ENCODE measurements around the gene SLC13A4. TPM values are rescaled to one million over a fixed set of nuclear protein-coding genes. Genes with fewer than 3 reads are reported as not detected.
"Not testable (repeated sequence)": the region's sequence is repeated elsewhere in the genome, so short reads cannot be mapped to it uniquely, and the experiment has no call there.

Gene SLC13A4
- total RNA-seq, 3 donors from 2014 or later: 0.29 to 0.32 TPM; not detected in 1

- TF ChIP-seq POLR2A (IDR thresholded peaks at IDR 0.05): no peak
- TF ChIP-seq CTCF (IDR thresholded peaks at IDR 0.05): no peak
- no peak for TF ChIP-seq POLR2AphosphoS5 (IDR thresholded peaks at IDR 0.05)
- no peaks in the 10 kb centered on the region for H3K27me3 ChIP-seq
- intact Hi-C loops (cut with DNase I; ENCODE audit: low total_unique reads): no loop called here
- peak overlapping the region; percentile 75 to 85 for H3K27ac ChIP-seq
- H3K36me3 ChIP-seq: no peaks in the 10 kb centered on the region
- H3K4me1 ChIP-seq: peaks cover 0 to 13% of the 10 kb centered on the region in 2 donors
- no peaks in the 10 kb centered on the region for H3K9me3 ChIP-seq
- peak overlapping the region in 2 of 3 donors; percentile 0 to 21 for H3K4me3 ChIP-seq
- DNase-seq (ENCODE audit: low spot score in 2 of 2): no peak
These were observed 16.1 kb upstream of the SLC13A4 start for GRCh38 chr7:135743907-135744731.

DNA sequence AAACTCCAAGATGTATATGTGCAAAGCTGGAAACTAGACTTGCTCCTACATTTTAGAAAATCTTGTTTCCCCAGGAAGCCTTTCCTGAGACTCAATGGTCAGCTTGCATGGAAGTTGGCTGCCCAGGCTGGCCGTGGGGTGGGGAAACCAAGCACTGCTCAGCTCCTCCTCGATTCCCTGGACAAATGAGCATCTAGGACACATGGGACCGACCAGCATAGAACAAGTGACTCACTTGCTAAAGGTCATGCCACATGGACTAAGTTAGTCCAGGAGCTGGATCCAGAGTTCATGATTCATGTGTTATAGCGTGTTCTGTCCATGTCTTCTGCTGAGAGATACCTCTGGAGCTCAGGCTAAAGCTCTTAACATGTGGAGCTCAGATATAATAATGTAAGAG is 14.4 kb upstream of the SLC13A4 start:
- intact Hi-C loops (cut with DNase I; ENCODE audit: low total_unique reads): no loop called here

GRCh38 chr7:135741905-135742304 is 13.9 kb upstream of the SLC13A4 start:
- no peak for DNase-seq (ENCODE audit: low spot score in 2 of 2)
- intact Hi-C loops (cut with DNase I; ENCODE audit: low total_unique reads): no loop called here

More for the DNA sequence above, 14.4 kb upstream of the SLC13A4 start:
- no peak overlapping the region for H3K4me3 ChIP-seq
- H3K9me3 ChIP-seq: no peaks in the 10 kb centered on the region
- no peaks in the 10 kb centered on the region for H3K27me3 ChIP-seq
- H3K4me1 ChIP-seq: peaks cover 0 to 13% of the 10 kb centered on the region in 2 donors
- TF ChIP-seq POLR2A (IDR thresholded peaks at IDR 0.05) (no peak), POLR2AphosphoS5 (IDR thresholded peaks at IDR 0.05) (no peak)
- no peaks in the 10 kb centered on the region for H3K36me3 ChIP-seq
- no peak for DNase-seq (ENCODE audit: low spot score in 2 of 2)
- peak overlapping the region in 1 of 2 donors; percentile 7 for H3K27ac ChIP-seq

GRCh38 chr7:135740889-135741288 is 12.9 kb upstream of the SLC13A4 start:
- peaks cover 0 to 13% of the 10 kb centered on the region in 2 donors for H3K4me1 ChIP-seq
- intact Hi-C loops (cut with DNase I; ENCODE audit: low total_unique reads): no loop called here
- no peaks in the 10 kb centered on the region for H3K27me3 ChIP-seq
- no peak overlapping the region for H3K4me3 ChIP-seq
- no peak for DNase-seq (ENCODE audit: low spot score in 2 of 2)
- no peak overlapping the region for H3K27ac ChIP-seq
- no peaks in the 10 kb centered on the region for H3K9me3 ChIP-seq
- no peak for TF ChIP-seq POLR2A (IDR thresholded peaks at IDR 0.05)
- no peak for TF ChIP-seq CTCF (IDR thresholded peaks at IDR 0.05)
- no peak for TF ChIP-seq POLR2AphosphoS5 (IDR thresholded peaks at IDR 0.05)
- no peaks in the 10 kb centered on the region for H3K36me3 ChIP-seq

More at GRCh38 chr7:135741905-135742304, 13.9 kb upstream of the SLC13A4 start:
- H3K4me3 ChIP-seq: no peak overlapping the region
- H3K27ac ChIP-seq: no peak overlapping the region
- TF ChIP-seq POLR2AphosphoS5 (IDR thresholded peaks at IDR 0.05) (no peak), CTCF (IDR thresholded peaks at IDR 0.05) (no peak), POLR2A (IDR thresholded peaks at IDR 0.05) (no peak)
- no peaks in the 10 kb centered on the region for H3K9me3 ChIP-seq
- no peaks in the 10 kb centered on the region for H3K36me3 ChIP-seq
- no peaks in the 10 kb centered on the region for H3K27me3 ChIP-seq
- peaks cover 0 to 13% of the 10 kb centered on the region in 2 donors for H3K4me1 ChIP-seq

- H3K4me1 ChIP-seq; H3K36me3 ChIP-seq; H3K27me3 ChIP-seq; DNase-seq (ENCODE audit: low spot score in 2 of 2); intact Hi-C loops (cut with DNase I; ENCODE audit: low total_unique reads); H3K4me3 ChIP-seq; H3K9me3 ChIP-seq; H3K27ac ChIP-seq: not testable (repeated sequence)
These were observed 9.3 kb upstream of the SLC13A4 start for GRCh38 chr7:135737306-135737647.

- DNase-seq (ENCODE audit: low spot score in 2 of 2): no peak
- Histone ChIP-seq H3K27me3 (no peaks in the 10 kb centered on the region), H3K9me3 (no peaks in the 10 kb centered on the region), H3K27ac (no peak overlapping the region), H3K36me3 (no peaks in the 10 kb centered on the region), H3K4me1 (no peaks in the 10 kb centered on the region), H3K4me3 (no peak overlapping the region)
- TF ChIP-seq POLR2AphosphoS5 (IDR thresholded peaks at IDR 0.05) (no peak), POLR2A (IDR thresholded peaks at IDR 0.05) (no peak), CTCF (IDR thresholded peaks at IDR 0.05) (no peak)
- intact Hi-C loops (cut with DNase I; ENCODE audit: low total_unique reads): no loop called here
These were observed 8.8 kb upstream of the SLC13A4 start for GRCh38 chr7:135736586-135737305.

Measured in breast epithelium (tissue), 4 donors.